Neural cell (in vitro differentiated cells): ENCODE results near the gene SLC16A9. TPM values are rescaled to one million over a fixed set of nuclear protein-coding genes. Genes with fewer than 3 reads are reported as not detected.

ENCODE experiments used
- H2AFZ ChIP-seq: fragments of 200-600, 300-800 bp; sonication (generic), shearing (Covaris generic); 2 replicates; pipeline ENCODE4 v1.6.0; 2014; ENCODE audit warnings: low read depth, mild to moderate bottlenecking, antibody characterized with exemption, low read length, moderate library complexity
- H3F3A ChIP-seq: fragments of 200-600 bp; shearing (Covaris generic); 2 replicates; pipeline ENCODE4 v1.6.1; 2016; ENCODE audit warnings: mild to moderate bottlenecking, moderate library complexity, mixed read lengths, antibody characterized with exemption, low read length; ENCODE audit not compliant: insufficient read depth, poor library complexity, severe bottlenecking
- H3K27ac ChIP-seq: fragments of 200-600, 300-800 bp; sonication (generic), shearing (Covaris generic); 2 replicates; pipeline ENCODE4 v1.5.1; 2014; ENCODE audit warnings: mild to moderate bottlenecking, low read length, moderate library complexity
- H3K27me3 ChIP-seq: fragments of 300-800, 200-600 bp; sonication (generic), shearing (Covaris generic); 2 replicates; pipeline ENCODE4 v1.6.0; 2014; ENCODE audit warnings: mild to moderate bottlenecking, low read depth, low read length, moderate library complexity; ENCODE audit not compliant: insufficient read depth
- H3K36me3 ChIP-seq: fragments of 300-800, 200-600 bp; sonication (generic), shearing (Covaris generic); 2 replicates; pipeline ENCODE4 v1.5.1; 2014; ENCODE audit warnings: mild to moderate bottlenecking, antibody characterized with exemption, low read length, moderate library complexity; ENCODE audit not compliant: insufficient read depth
- H3K4me2 ChIP-seq: fragments of 300-800, 200-600 bp; sonication (generic), shearing (Covaris generic); 2 replicates; pipeline ENCODE4 v1.6.0; 2014; ENCODE audit warnings: mild to moderate bottlenecking, low read length
- H3K4me3 ChIP-seq: fragments of 300-800, 200-600 bp; sonication (generic), shearing (Covaris generic); 2 replicates; pipeline ENCODE4 v1.5.1; 2014; ENCODE audit warnings: mild to moderate bottlenecking, low read length, moderate library complexity
- H3K79me2 ChIP-seq: fragments of 200-600 bp; shearing (Covaris generic); replicated peaks from 2 replicates; pipeline ENCODE4 v1.6.0; 2014; ENCODE audit warnings: mild to moderate bottlenecking, low read length, moderate library complexity; ENCODE audit not compliant: insufficient read depth
- H3K9ac ChIP-seq: fragments of 300-800, 200-600 bp; sonication (generic), shearing (Covaris generic); 2 replicates; pipeline ENCODE4 v1.6.1; 2016; ENCODE audit warnings: mild to moderate bottlenecking, low read length, mixed read lengths
- H3K9me2 ChIP-seq: fragments of 200-600 bp; shearing (Covaris generic); 2 replicates; pipeline ENCODE4 v1.6.1; 2016; ENCODE audit warnings: mild to moderate bottlenecking, low read length, mixed read lengths; ENCODE audit not compliant: insufficient read depth
- H3K9me3 ChIP-seq: fragments of 200-600, 300-800 bp; sonication (generic), shearing (Covaris generic); 2 replicates; pipeline ENCODE4 v1.6.1; 2016; ENCODE audit warnings: mild to moderate bottlenecking, mixed run types, low read length, moderate library complexity, mixed read lengths
- H4K20me1 ChIP-seq: fragments of 200-600 bp; shearing (Covaris generic); 2 replicates; pipeline ENCODE4 v1.6.1; 2016; ENCODE audit warnings: mild to moderate bottlenecking, mixed run types; ENCODE audit not compliant: insufficient read depth
- EP300 ChIP-seq: fragments of 450-650 bp; conservative IDR thresholded peaks from 2 replicates; pipeline ENCODE4 v1.6.1; 2014; ENCODE audit warnings: antibody characterized with exemption, mild to moderate bottlenecking, moderate library complexity; ENCODE audit not compliant: poor library complexity, severe bottlenecking
- EZH2 ChIP-seq: fragments of 200-600, 300-800 bp; shearing (Covaris generic), sonication (generic); IDR thresholded peaks from 2 replicates; pipeline ENCODE4 v1.6.1; 2014; ENCODE audit warnings: antibody characterized with exemption, low read length, borderline replicate concordance, mild to moderate bottlenecking; ENCODE audit not compliant: insufficient read depth, poor library complexity, severe bottlenecking
- MXI1 ChIP-seq: fragments of 450-650 bp; conservative IDR thresholded peaks from 2 replicates; pipeline ENCODE4 v1.6.1; 2014; ENCODE audit warnings: antibody characterized with exemption, mild to moderate bottlenecking; ENCODE audit not compliant: poor library complexity, severe bottlenecking
- POLR2AphosphoS5 ChIP-seq: IDR thresholded peaks from 2 replicates; pipeline ENCODE4 v1.6.1; 2012
- RAD21 ChIP-seq: fragments of 450-650 bp; conservative IDR thresholded peaks from 2 replicates; pipeline ENCODE4 v1.6.1; 2014; ENCODE audit warnings: antibody characterized with exemption, mild to moderate bottlenecking, moderate library complexity
- SMC3 ChIP-seq: fragments of 450-650 bp; conservative IDR thresholded peaks from 2 replicates; pipeline ENCODE4 v1.6.1; 2014; ENCODE audit warnings: antibody characterized with exemption, mild to moderate bottlenecking, moderate library complexity; ENCODE audit not compliant: poor library complexity
- TAF1 ChIP-seq: IDR thresholded peaks from 2 replicates; pipeline ENCODE4 v1.6.1; 2012; ENCODE audit warnings: low read depth
- polyA minus RNA-seq: library from RNA; depleted of rRNA, polyadenylated mRNA; stranded (reverse); fragments of >200 nt; gene quantifications from 2 replicates; pipeline ENCODE4 v1.2.3, GENCODE V29; 2014
- polyA plus RNA-seq: library from polyadenylated mRNA; depleted of rRNA; stranded (reverse); fragments of >200 nt; gene quantifications from 2 replicates; pipeline ENCODE4 v1.2.3, GENCODE V29; 2014
- TF ChIP-seq, protein P1 (sequence below): IDR thresholded peaks from 2 replicates; pipeline ENCODE4 v1.6.1; 2012; ENCODE audit warnings: borderline replicate concordance
- TF ChIP-seq, protein P2 (sequence below): fragments of 450-650 bp; IDR thresholded peaks from 2 replicates; pipeline ENCODE4 v1.5.1; 2014; ENCODE audit warnings: antibody characterized with exemption, mild to moderate bottlenecking, moderate library complexity; ENCODE audit not compliant: poor library complexity, severe bottlenecking

SLC16A9 gene, protein sequence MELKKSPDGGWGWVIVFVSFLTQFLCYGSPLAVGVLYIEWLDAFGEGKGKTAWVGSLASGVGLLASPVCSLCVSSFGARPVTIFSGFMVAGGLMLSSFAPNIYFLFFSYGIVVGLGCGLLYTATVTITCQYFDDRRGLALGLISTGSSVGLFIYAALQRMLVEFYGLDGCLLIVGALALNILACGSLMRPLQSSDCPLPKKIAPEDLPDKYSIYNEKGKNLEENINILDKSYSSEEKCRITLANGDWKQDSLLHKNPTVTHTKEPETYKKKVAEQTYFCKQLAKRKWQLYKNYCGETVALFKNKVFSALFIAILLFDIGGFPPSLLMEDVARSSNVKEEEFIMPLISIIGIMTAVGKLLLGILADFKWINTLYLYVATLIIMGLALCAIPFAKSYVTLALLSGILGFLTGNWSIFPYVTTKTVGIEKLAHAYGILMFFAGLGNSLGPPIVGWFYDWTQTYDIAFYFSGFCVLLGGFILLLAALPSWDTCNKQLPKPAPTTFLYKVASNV
- polyA plus RNA-seq (185 and 208 TPM in 2 replicates), polyA minus RNA-seq (151 and 153 TPM in 2 replicates)

DNA sequence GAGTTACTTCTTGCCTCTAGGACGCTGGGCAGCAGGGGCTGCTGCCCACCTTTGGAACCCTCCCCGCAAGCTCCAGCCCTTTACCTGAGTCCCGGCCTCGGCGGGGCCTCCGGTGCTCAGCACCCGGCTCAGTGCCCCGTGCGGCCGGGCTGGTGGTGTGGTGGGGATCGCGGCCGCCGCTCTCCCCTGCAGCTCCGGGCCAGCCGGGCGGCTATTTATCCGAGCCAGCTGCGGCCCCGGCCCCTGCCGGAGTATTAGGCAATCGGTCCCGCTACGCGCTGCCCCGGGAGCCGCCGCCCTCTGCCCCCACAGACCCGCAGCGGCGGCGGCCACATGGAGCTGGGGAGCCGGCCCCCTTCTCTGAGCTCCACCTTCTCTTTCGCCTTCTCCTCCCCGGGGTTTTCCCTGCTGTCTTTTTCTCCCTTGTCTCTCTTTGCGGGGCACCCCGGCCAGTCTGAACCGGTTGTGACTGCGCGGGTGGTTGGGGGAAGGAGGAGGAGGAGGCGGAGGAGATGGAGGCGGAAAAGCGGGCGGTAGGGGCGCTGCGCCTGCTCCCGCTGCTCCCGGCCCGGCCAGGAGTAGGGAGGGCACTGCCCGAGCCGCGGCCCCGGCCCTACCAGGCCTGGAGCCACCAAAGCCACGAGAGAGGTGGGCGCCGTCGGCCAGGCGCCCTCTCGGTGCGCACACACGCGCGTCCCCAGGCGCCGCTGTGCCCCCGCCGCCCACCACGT lies at the start of gene SLC16A9:
Gene SLC16A9 (minus strand): TSS at position 456 of the 731 bp plus-strand sequence. CDS start 25,559 bp downstream, outside the sequence.
- Histone ChIP-seq H3K4me3 (peak within 1 kb of the TSS; percentile 96), H3K4me2 (peak within 1 kb of the TSS; percentile 99), H3K79me2 (peaks cover 33% of the 10 kb centered on the region), H3K9ac (peak within 1 kb of the TSS; percentile 97), H3F3A (peaks cover 2% of the 10 kb centered on the region), H3K27ac (peak within 1 kb of the TSS; percentile 82), H2AFZ (peak within 1 kb of the TSS; percentile 83), H3K27me3 (no peaks in the 10 kb centered on the region), H3K9me3 (no peaks in the 10 kb centered on the region), H4K20me1 (no peaks in the 10 kb centered on the region), H3K9me2 (no peaks in the 10 kb centered on the region), H3K36me3 (peaks cover 4% of the 10 kb centered on the region)
- peak; percentile 43 for TF ChIP-seq RAD21
- TF ChIP-seq TAF1 = peak; percentile 7
- TF ChIP-seq POLR2AphosphoS5 = peak; percentile 89
- peak; percentile 59 for TF ChIP-seq EP300
- TF ChIP-seq SMC3 = no peak
- TF ChIP-seq, protein P1, sequence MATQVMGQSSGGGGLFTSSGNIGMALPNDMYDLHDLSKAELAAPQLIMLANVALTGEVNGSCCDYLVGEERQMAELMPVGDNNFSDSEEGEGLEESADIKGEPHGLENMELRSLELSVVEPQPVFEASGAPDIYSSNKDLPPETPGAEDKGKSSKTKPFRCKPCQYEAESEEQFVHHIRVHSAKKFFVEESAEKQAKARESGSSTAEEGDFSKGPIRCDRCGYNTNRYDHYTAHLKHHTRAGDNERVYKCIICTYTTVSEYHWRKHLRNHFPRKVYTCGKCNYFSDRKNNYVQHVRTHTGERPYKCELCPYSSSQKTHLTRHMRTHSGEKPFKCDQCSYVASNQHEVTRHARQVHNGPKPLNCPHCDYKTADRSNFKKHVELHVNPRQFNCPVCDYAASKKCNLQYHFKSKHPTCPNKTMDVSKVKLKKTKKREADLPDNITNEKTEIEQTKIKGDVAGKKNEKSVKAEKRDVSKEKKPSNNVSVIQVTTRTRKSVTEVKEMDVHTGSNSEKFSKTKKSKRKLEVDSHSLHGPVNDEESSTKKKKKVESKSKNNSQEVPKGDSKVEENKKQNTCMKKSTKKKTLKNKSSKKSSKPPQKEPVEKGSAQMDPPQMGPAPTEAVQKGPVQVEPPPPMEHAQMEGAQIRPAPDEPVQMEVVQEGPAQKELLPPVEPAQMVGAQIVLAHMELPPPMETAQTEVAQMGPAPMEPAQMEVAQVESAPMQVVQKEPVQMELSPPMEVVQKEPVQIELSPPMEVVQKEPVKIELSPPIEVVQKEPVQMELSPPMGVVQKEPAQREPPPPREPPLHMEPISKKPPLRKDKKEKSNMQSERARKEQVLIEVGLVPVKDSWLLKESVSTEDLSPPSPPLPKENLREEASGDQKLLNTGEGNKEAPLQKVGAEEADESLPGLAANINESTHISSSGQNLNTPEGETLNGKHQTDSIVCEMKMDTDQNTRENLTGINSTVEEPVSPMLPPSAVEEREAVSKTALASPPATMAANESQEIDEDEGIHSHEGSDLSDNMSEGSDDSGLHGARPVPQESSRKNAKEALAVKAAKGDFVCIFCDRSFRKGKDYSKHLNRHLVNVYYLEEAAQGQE = no peak
- TF ChIP-seq, protein P2, sequence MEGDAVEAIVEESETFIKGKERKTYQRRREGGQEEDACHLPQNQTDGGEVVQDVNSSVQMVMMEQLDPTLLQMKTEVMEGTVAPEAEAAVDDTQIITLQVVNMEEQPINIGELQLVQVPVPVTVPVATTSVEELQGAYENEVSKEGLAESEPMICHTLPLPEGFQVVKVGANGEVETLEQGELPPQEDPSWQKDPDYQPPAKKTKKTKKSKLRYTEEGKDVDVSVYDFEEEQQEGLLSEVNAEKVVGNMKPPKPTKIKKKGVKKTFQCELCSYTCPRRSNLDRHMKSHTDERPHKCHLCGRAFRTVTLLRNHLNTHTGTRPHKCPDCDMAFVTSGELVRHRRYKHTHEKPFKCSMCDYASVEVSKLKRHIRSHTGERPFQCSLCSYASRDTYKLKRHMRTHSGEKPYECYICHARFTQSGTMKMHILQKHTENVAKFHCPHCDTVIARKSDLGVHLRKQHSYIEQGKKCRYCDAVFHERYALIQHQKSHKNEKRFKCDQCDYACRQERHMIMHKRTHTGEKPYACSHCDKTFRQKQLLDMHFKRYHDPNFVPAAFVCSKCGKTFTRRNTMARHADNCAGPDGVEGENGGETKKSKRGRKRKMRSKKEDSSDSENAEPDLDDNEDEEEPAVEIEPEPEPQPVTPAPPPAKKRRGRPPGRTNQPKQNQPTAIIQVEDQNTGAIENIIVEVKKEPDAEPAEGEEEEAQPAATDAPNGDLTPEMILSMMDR = peak; percentile 80
- TF ChIP-seq MXI1 = peak; percentile 75

DNA sequence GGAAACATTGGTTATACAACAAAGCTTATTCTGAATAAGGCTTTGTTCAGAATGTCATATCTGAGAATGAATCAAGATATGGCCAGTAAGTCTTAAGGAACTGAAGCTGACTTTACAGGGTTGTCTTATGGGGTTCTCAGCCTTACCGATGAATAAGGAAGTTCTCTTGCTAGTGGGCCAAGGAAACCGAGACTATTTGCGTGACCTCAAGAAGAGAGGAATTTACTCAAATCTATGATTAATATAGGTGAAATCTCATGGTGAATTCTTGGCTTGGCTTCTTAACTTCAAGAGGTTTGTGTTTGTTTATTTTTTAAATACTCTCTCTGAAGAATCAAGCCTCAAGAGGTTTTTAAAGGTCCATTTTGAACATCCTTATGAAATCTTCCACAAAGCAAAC lies 48.3 kb upstream of the SLC16A9 start:
- H3K27me3 ChIP-seq = no peaks in the 10 kb centered on the region
- no peaks in the 10 kb centered on the region for H3F3A ChIP-seq
- TF ChIP-seq MXI1 (no peak), POLR2AphosphoS5 (no peak), EP300 (no peak), RAD21 (no peak), SMC3 (no peak), EZH2 (no peak), TAF1 (no peak)
- TF ChIP-seq, protein P1 = no peak
- TF ChIP-seq, protein P2 = no peak
- H3K9ac ChIP-seq = no peak overlapping the region
- no peaks in the 10 kb centered on the region for H4K20me1 ChIP-seq
- H2AFZ ChIP-seq = no peak overlapping the region
- no peaks in the 10 kb centered on the region for H3K36me3 ChIP-seq
- no peak overlapping the region for H3K27ac ChIP-seq
- H3K9me2 ChIP-seq = no peaks in the 10 kb centered on the region
- H3K4me3 ChIP-seq = no peak overlapping the region
- no peak overlapping the region for H3K4me2 ChIP-seq
- H3K9me3 ChIP-seq = no peaks in the 10 kb centered on the region
- H3K79me2 ChIP-seq = no peaks in the 10 kb centered on the region
